ENCODE data around the gene SH3RF3. TPM values are rescaled to one million over a fixed set of nuclear protein-coding genes. Genes with fewer than 3 reads are reported as not detected.

Gene SH3RF3
- total and polyA plus RNA-seq, 5 donors from 2014 or later: 0.16 to 1.6 (median 0.76) TPM

DNA sequence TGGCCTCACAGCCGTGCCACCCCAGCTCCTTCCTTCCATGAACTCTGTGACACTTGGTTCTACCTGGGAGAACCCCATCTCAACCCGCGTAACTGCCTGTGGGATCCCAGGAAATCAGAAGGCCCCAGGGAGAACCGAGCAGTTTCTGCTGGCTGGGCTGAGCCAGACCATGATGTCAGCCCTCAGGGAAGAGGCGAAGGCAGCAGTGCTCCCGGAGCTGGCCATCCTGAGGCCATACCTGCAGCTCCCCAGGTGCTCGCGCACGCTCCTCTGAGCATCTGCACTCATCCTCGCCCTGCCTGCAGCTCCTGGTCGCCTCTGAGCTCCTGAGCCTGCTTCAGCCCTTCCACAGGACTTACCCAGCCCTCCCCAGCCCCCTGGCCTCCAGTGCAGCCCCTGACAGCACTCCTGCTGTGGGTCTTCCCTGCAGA is 298.7 kb downstream of the SH3RF3 start:
- H3K27ac Mint-ChIP-seq: no peak overlapping the region
- H3K27ac ChIP-seq (ENCODE audit: insufficient read depth, low read length, poor library complexity, severe bottlenecking): no peak overlapping the region
- no peaks in the 10 kb centered on the region for H3K27me3 ChIP-seq (ENCODE audit: control insufficient read depth, insufficient read depth, low read length)
- peaks cover 0 to 3% (median 0%) of the 10 kb centered on the region in 7 donors for H3K9me3 Mint-ChIP-seq
- H3K4me3 Mint-ChIP-seq: no peak overlapping the region
- H3K4me1 Mint-ChIP-seq: peaks cover 0 to 2% (median 0%) of the 10 kb centered on the region in 4 donors
- H3K4me3 ChIP-seq (ENCODE audit: low read depth, low read length): no peak overlapping the region
- H3K9me3 ChIP-seq (ENCODE audit: control insufficient read depth in 2 of 2, low read length in 2 of 2): no peaks in the 10 kb centered on the region
- DNase-seq (no peak), ATAC-seq (ENCODE audit: low read depth in 2 of 2) (no peak)
- no peaks in the 10 kb centered on the region for H3K4me1 ChIP-seq (ENCODE audit: control insufficient read depth, insufficient read depth, low read length, poor library complexity, severe bottlenecking)
- no peaks in the 10 kb centered on the region for H3K36me3 ChIP-seq (ENCODE audit: control insufficient read depth, insufficient read depth, low read length)
- peaks cover 4% of the 10 kb centered on the region for H3K36me3 Mint-ChIP-seq
- H3K27me3 Mint-ChIP-seq: no peaks in the 10 kb centered on the region

DNA sequence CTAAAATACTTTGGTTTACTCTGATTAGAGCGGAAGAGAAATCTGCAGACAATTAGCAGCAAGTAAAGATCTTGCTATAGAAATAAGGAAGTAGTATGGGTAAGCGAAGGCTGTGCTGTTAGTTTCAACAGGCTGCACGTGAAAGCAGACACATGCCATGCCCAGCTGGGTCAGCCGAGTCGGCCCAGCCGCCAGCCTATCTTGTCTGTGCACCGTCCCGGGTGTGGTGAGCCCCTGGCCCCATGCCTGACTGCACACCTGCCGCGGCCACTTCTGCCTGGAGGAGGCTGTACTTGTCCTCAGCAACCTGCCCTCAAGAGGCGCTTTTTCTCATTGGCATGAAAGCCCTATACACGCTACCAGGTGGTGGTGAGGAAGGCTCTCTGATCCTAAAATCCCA is 299.3 kb downstream of the SH3RF3 start:
- Histone ChIP-seq H3K9me3 (ENCODE audit: control insufficient read depth in 2 of 2, low read length in 2 of 2) (no peaks in the 10 kb centered on the region), H3K27me3 (ENCODE audit: control insufficient read depth, insufficient read depth, low read length) (no peaks in the 10 kb centered on the region), H3K27ac (ENCODE audit: insufficient read depth, low read length, poor library complexity, severe bottlenecking) (no peak overlapping the region), H3K4me1 (ENCODE audit: control insufficient read depth, insufficient read depth, low read length, poor library complexity, severe bottlenecking) (no peaks in the 10 kb centered on the region), H3K4me3 (ENCODE audit: low read depth, low read length) (no peak overlapping the region), H3K36me3 (ENCODE audit: control insufficient read depth, insufficient read depth, low read length) (no peaks in the 10 kb centered on the region)
- Mint-ChIP-seq H3K9me3 (peaks cover 0 to 3% (median 0%) of the 10 kb centered on the region in 7 donors), H3K27ac (no peak overlapping the region), H3K36me3 (peaks cover 4% of the 10 kb centered on the region), H3K4me1 (peaks cover 0 to 2% (median 0%) of the 10 kb centered on the region in 4 donors), H3K4me3 (no peak overlapping the region), H3K27me3 (no peaks in the 10 kb centered on the region)
- DNase-seq: no peak
- no peak for ATAC-seq (ENCODE audit: low read depth in 2 of 2)

DNA sequence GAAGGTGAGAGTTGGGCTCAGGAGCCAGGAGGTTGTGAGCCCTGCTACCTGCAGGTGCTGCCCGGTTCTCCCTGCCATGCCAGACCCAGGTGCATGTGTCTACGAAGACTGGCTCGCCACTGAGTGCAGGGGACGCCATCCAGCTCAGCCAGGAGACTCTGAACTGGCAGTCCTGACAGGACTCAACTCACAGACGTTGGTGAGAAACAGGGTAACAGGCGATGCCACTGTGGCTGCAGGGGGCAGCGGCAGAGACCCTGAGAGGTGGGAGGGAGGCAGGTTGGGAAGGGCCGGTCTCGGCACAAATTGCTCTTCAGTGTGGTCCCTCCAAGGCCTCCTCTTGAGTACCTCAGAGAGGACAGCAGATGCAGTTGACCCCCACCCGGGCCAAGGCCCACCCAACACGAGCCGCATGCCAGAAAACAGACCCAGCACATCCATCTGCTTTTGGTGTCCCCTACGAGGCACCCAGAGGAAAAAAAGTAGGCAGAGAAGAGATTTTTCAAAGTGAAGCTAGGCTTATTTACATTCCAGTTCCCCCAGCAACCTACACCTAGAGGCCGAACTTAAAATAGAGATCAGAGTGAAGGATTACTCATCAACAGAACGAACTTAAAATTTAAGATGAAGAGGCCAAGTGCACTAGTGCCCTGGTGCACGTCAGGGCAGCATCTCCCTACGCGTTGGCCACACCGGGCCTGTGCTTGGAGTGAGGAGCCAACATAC is 300.0 kb downstream of the SH3RF3 start:
- Mint-ChIP-seq H3K9me3 (peaks cover 0 to 3% (median 0%) of the 10 kb centered on the region in 7 donors), H3K36me3 (no peaks in the 10 kb centered on the region), H3K4me1 (no peaks in the 10 kb centered on the region), H3K27me3 (no peaks in the 10 kb centered on the region), H3K27ac (no peak overlapping the region), H3K4me3 (no peak overlapping the region)
- Histone ChIP-seq H3K9me3 (ENCODE audit: control insufficient read depth in 2 of 2, low read length in 2 of 2) (no peaks in the 10 kb centered on the region), H3K36me3 (ENCODE audit: control insufficient read depth, insufficient read depth, low read length) (no peaks in the 10 kb centered on the region), H3K27me3 (ENCODE audit: control insufficient read depth, insufficient read depth, low read length) (no peaks in the 10 kb centered on the region), H3K4me1 (ENCODE audit: control insufficient read depth, insufficient read depth, low read length, poor library complexity, severe bottlenecking) (no peaks in the 10 kb centered on the region), H3K4me3 (ENCODE audit: low read depth, low read length) (no peak overlapping the region), H3K27ac (ENCODE audit: insufficient read depth, low read length, poor library complexity, severe bottlenecking) (no peak overlapping the region)
- DNase-seq (no peak), ATAC-seq (ENCODE audit: low read depth in 2 of 2) (no peak)

DNA sequence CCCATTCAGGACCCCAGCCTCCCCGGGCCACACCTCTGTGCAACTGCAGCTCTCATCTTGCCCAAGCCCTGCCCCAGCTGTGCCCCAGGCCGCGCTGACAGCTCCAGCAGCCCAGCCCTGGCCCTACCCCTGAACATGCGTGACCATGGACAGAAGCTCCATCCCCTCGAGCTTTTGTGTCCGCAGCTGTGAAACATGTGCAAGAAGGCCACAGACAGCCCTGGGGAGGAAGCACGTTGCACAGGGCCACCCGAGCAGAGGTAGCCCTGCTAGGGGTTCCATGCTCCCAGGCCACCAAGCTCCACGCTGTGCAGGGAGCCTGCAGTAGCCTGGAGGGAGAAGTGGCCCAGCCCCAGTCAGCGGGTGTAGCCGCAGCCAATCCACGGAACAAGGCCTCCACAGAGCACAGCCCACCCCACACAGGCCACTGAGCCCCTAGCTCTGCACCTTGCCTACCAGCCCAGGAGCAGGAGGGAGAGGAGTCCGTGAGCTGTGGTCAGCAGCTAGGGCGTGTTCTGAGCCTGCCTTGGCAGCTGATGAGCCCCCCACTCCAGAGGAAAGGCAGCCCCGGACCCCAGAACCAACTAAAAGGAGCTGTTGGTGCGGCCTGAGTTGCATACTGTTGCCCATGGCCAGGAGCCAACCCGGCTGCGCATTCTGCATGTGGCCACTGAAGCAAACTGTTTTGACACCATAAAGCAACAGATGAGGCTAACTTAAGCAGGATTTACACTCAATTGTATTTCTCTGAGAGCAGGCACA is 300.7 kb downstream of the SH3RF3 start:
- Histone ChIP-seq H3K27ac (ENCODE audit: insufficient read depth, low read length, poor library complexity, severe bottlenecking) (no peak overlapping the region), H3K4me1 (ENCODE audit: control insufficient read depth, insufficient read depth, low read length, poor library complexity, severe bottlenecking) (no peaks in the 10 kb centered on the region), H3K9me3 (ENCODE audit: control insufficient read depth in 2 of 2, low read length in 2 of 2) (no peaks in the 10 kb centered on the region), H3K27me3 (ENCODE audit: control insufficient read depth, insufficient read depth, low read length) (no peaks in the 10 kb centered on the region), H3K36me3 (ENCODE audit: control insufficient read depth, insufficient read depth, low read length) (no peaks in the 10 kb centered on the region), H3K4me3 (ENCODE audit: low read depth, low read length) (no peak overlapping the region)
- H3K9me3 Mint-ChIP-seq: peaks cover 0 to 3% (median 0%) of the 10 kb centered on the region in 7 donors
- H3K36me3 Mint-ChIP-seq: no peaks in the 10 kb centered on the region
- DNase-seq (no peak), ATAC-seq (ENCODE audit: low read depth in 2 of 2) (no peak)
- H3K27ac Mint-ChIP-seq: no peak overlapping the region
- H3K4me3 Mint-ChIP-seq: no peak overlapping the region
- no peaks in the 10 kb centered on the region for H3K27me3 Mint-ChIP-seq
- no peaks in the 10 kb centered on the region for H3K4me1 Mint-ChIP-seq

DNA sequence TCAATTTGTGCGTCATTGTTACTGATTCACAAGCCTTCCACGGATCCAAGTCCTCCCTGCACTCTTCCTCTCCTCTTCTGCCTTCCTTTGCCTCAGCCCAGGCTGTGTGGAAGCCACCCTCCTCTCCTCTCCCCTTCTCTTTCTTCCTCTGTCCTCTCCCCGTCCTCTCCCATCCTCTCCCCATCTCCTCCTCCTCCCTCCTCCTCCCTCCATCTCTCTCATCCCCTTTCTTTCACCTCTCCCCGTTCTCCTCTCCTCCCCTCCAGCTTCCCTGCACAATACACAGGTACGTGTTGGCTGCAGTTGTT is 301.3 kb downstream of the SH3RF3 start:
- no peak overlapping the region for H3K27ac Mint-ChIP-seq
- Histone ChIP-seq H3K36me3 (ENCODE audit: control insufficient read depth, insufficient read depth, low read length) (no peaks in the 10 kb centered on the region), H3K27me3 (ENCODE audit: control insufficient read depth, insufficient read depth, low read length) (no peaks in the 10 kb centered on the region), H3K4me1 (ENCODE audit: control insufficient read depth, insufficient read depth, low read length, poor library complexity, severe bottlenecking) (no peaks in the 10 kb centered on the region), H3K4me3 (ENCODE audit: low read depth, low read length) (no peak overlapping the region), H3K27ac (ENCODE audit: insufficient read depth, low read length, poor library complexity, severe bottlenecking) (no peak overlapping the region), H3K9me3 (ENCODE audit: control insufficient read depth in 2 of 2, low read length in 2 of 2) (no peaks in the 10 kb centered on the region)
- H3K4me1 Mint-ChIP-seq: no peaks in the 10 kb centered on the region
- H3K27me3 Mint-ChIP-seq: no peaks in the 10 kb centered on the region
- no peaks in the 10 kb centered on the region for H3K36me3 Mint-ChIP-seq
- H3K9me3 Mint-ChIP-seq: peaks cover 0 to 3% (median 0%) of the 10 kb centered on the region in 7 donors
- H3K4me3 Mint-ChIP-seq: no peak overlapping the region
- no peak for DNase-seq
- no peak for ATAC-seq (ENCODE audit: low read depth in 2 of 2)

DNA sequence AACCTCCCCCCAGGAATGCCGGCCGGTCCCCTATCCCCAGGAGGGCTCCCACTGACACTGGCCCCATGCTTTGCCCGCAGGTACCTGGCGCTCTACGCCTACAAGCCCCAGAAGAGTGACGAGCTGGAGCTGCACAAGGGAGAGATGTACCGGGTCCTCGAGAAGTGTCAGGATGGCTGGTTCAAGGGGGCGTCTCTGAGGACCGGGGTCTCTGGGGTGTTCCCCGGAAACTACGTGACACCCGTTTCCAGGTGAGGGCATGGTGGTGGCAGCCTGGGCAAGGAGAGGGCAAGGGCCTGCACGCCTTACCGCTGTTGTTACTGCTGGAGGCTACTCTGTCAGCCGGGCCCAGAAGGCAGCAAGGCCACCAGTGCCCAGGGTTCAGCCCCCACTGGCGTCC is 303.4 kb downstream of the SH3RF3 start:
- DNase-seq (no peak), ATAC-seq (ENCODE audit: low read depth in 2 of 2) (no peak)
- Histone ChIP-seq H3K27ac (ENCODE audit: insufficient read depth, low read length, poor library complexity, severe bottlenecking) (no peak overlapping the region), H3K9me3 (ENCODE audit: control insufficient read depth in 2 of 2, low read length in 2 of 2) (no peaks in the 10 kb centered on the region), H3K4me3 (ENCODE audit: low read depth, low read length) (no peak overlapping the region), H3K4me1 (ENCODE audit: control insufficient read depth, insufficient read depth, low read length, poor library complexity, severe bottlenecking) (no peaks in the 10 kb centered on the region), H3K27me3 (ENCODE audit: control insufficient read depth, insufficient read depth, low read length) (no peaks in the 10 kb centered on the region), H3K36me3 (ENCODE audit: control insufficient read depth, insufficient read depth, low read length) (no peaks in the 10 kb centered on the region)
- Mint-ChIP-seq H3K27me3 (no peaks in the 10 kb centered on the region), H3K36me3 (peaks cover 9% of the 10 kb centered on the region), H3K27ac (no peak overlapping the region), H3K4me3 (no peak overlapping the region), H3K9me3 (peaks cover 0 to 3% (median 0%) of the 10 kb centered on the region in 7 donors), H3K4me1 (no peaks in the 10 kb centered on the region)

DNA sequence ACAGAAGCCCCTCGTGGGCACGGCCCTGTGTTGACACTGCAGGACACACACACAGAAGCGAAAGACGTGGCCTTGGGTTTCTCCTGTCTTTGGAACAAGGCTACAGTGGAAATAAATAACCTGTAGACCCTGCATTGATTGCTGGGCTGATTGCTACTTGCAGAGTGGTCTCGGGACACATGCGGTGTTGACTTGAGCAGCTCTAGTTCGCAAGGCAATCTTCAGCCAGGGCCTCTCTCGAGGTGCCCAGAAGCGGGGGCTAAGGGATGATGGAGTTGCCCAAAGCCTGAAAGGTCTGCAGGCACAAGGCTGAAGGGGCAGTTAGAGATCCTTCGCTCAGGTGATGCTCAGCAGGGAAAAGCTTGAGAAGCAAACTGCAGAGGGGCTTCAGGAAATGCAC is 304.5 kb downstream of the SH3RF3 start:
- H3K27ac Mint-ChIP-seq: no peak overlapping the region
- no peaks in the 10 kb centered on the region for H3K4me1 ChIP-seq (ENCODE audit: control insufficient read depth, insufficient read depth, low read length, poor library complexity, severe bottlenecking)
- H3K4me1 Mint-ChIP-seq: no peaks in the 10 kb centered on the region
- peaks cover 3% of the 10 kb centered on the region for H3K36me3 ChIP-seq (ENCODE audit: control insufficient read depth, insufficient read depth, low read length)
- peaks cover 0 to 3% (median 0%) of the 10 kb centered on the region in 7 donors for H3K9me3 Mint-ChIP-seq
- no peak overlapping the region for H3K4me3 Mint-ChIP-seq
- DNase-seq (no peak), ATAC-seq (ENCODE audit: low read depth in 2 of 2) (no peak)
- no peak overlapping the region for H3K27ac ChIP-seq (ENCODE audit: insufficient read depth, low read length, poor library complexity, severe bottlenecking)
- no peaks in the 10 kb centered on the region for H3K27me3 Mint-ChIP-seq
- no peaks in the 10 kb centered on the region for H3K9me3 ChIP-seq (ENCODE audit: control insufficient read depth in 2 of 2, low read length in 2 of 2)
- H3K27me3 ChIP-seq (ENCODE audit: control insufficient read depth, insufficient read depth, low read length): no peaks in the 10 kb centered on the region
- H3K36me3 Mint-ChIP-seq: peaks cover 16% of the 10 kb centered on the region
- H3K4me3 ChIP-seq (ENCODE audit: low read depth, low read length): no peak overlapping the region

DNA sequence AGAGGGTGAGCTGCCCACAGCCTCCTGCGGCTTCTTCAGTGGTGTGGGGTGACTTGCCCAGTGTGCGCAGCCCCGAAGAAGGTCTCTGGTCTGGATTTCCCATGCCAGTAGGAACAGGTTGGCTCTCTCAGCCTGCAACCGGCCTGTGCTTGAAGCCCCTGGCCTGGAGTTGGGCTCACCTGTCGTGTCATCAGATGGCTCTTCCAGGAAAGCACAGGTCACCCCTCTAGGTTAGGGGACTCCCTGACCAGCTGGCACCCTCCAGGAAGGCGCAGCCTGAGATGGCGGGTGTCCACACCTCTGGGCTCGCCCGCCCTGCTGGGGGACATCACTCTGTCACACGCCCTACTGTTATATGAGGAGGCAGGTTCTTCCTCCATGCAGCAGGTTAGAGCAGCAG is 304.9 kb downstream of the SH3RF3 start:
- H3K27ac Mint-ChIP-seq: no peak overlapping the region

More for the DNA sequence above, 304.9 kb downstream of the SH3RF3 start:
- Mint-ChIP-seq H3K27me3 (no peaks in the 10 kb centered on the region), H3K4me1 (no peaks in the 10 kb centered on the region), H3K9me3 (peaks cover 0 to 3% (median 0%) of the 10 kb centered on the region in 7 donors), H3K4me3 (no peak overlapping the region), H3K36me3 (peaks cover 16% of the 10 kb centered on the region)
- ATAC-seq (ENCODE audit: low read depth in 2 of 2) (no peak), DNase-seq (no peak)
- Histone ChIP-seq H3K4me3 (ENCODE audit: low read depth, low read length) (no peak overlapping the region), H3K36me3 (ENCODE audit: control insufficient read depth, insufficient read depth, low read length) (peaks cover 3% of the 10 kb centered on the region), H3K27ac (ENCODE audit: insufficient read depth, low read length, poor library complexity, severe bottlenecking) (no peak overlapping the region), H3K9me3 (ENCODE audit: control insufficient read depth in 2 of 2, low read length in 2 of 2) (no peaks in the 10 kb centered on the region), H3K27me3 (ENCODE audit: control insufficient read depth, insufficient read depth, low read length) (no peaks in the 10 kb centered on the region), H3K4me1 (ENCODE audit: control insufficient read depth, insufficient read depth, low read length, poor library complexity, severe bottlenecking) (no peaks in the 10 kb centered on the region)
